Stimulated activated naive CD8-positive, alpha-beta T cell treated with anti-CD3 and anti-CD28 coated beads, Interleukin-15, Interleukin-2, amounts not matched to agents 100 ng/mL and 50 ng/mL, for 24 hours (primary cell): ENCODE data around the gene SPNS2.

ENCODE experiments used
- H3K27ac Mint-ChIP-seq: one replicate; pipeline ENCODE4 v1.8.0; 2021; ENCODE audit warnings: mild to moderate bottlenecking, mixed read lengths
- H3K27me3 Mint-ChIP-seq: one replicate; pipeline ENCODE4 v1.8.0; 2021; ENCODE audit warnings: mixed read lengths
- H3K36me3 Mint-ChIP-seq: one replicate; pipeline ENCODE4 v1.8.0; 2021; ENCODE audit warnings: low read depth, mixed read lengths
- H3K4me1 Mint-ChIP-seq: one replicate; pipeline ENCODE4 v1.8.0; 2021; ENCODE audit warnings: low read depth, mixed read lengths
- H3K4me3 Mint-ChIP-seq: one replicate; pipeline ENCODE4 v1.8.0; 2021; ENCODE audit warnings: mild to moderate bottlenecking, mixed read lengths
- H3K9me3 Mint-ChIP-seq: one replicate; pipeline ENCODE4 v1.8.0; 2021; ENCODE audit warnings: mixed read lengths

SPNS2 gene

DNA sequence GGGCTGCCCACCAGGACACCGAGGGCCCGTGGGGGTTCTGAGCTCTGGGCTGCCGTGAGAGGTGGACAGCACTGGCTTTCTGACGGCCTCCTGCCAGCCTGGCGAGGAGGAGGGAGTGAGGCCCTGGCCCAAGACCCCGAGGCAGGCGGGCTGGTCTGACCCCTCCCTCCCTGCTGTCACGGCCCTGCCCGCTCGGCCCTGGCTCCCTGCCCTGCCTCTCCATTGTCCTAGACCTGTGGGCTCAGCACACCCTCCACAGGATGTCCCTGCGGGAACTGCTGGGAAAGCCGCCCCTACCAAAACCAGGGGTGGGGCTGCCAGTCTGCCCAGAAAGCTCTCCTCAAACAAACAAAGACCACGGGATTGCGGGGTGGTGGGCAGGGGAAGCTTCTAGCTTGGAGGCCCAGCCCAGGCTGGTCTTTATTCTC, 20.7 kb downstream of the SPNS2 start:
- Mint-ChIP-seq H3K27ac (no peak overlapping the region), H3K27me3 (no peaks in the 10 kb centered on the region), H3K4me3 (no peak overlapping the region), H3K9me3 (no peaks in the 10 kb centered on the region), H3K36me3 (no peaks in the 10 kb centered on the region), H3K4me1 (no peaks in the 10 kb centered on the region)

DNA sequence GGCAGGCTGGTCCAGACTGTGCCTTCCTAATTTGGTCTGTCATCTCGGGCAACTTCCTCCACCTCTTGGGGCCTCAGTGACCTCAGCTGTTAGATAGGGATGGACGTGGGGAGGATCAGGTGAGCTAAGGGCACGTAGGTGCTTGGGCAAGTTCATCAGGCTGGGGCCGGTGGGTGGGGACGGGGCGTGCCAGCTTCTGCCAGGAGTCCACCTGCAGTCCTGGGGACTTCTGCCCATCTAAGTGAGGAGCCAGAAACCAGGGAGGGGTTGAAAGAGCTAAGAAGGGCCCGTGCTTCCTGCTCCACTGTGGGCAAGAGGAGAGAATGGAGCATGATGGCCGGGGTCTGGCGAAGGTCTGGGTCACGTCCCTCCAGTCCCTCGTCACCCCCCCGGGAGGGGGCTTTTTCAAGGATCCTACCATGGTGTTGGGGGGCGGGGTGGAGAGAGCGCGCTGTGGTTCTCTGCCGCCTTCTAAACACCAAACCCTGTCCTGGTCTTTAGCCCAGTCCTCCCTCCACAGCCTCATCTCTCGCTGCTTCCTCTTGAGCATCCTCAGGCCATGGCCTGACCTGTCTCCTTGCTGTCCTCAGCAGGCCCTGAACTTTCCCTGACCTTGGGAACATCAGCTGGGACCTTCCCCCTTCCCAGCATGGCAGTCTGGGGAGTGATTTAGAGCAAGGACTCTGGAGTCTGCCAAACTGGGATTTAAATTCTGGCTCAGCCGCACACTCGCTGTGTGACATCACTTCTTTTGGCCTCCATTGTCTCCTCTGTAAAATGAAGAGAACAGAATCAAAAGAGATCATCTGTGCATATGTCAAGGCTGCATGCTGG, 21.6 kb downstream of the SPNS2 start:
- no peaks in the 10 kb centered on the region for H3K9me3 Mint-ChIP-seq
- H3K36me3 Mint-ChIP-seq = no peaks in the 10 kb centered on the region
- H3K27ac Mint-ChIP-seq = no peak overlapping the region
- no peaks in the 10 kb centered on the region for H3K4me1 Mint-ChIP-seq
- H3K4me3 Mint-ChIP-seq = no peak overlapping the region
- H3K27me3 Mint-ChIP-seq = no peaks in the 10 kb centered on the region

DNA sequence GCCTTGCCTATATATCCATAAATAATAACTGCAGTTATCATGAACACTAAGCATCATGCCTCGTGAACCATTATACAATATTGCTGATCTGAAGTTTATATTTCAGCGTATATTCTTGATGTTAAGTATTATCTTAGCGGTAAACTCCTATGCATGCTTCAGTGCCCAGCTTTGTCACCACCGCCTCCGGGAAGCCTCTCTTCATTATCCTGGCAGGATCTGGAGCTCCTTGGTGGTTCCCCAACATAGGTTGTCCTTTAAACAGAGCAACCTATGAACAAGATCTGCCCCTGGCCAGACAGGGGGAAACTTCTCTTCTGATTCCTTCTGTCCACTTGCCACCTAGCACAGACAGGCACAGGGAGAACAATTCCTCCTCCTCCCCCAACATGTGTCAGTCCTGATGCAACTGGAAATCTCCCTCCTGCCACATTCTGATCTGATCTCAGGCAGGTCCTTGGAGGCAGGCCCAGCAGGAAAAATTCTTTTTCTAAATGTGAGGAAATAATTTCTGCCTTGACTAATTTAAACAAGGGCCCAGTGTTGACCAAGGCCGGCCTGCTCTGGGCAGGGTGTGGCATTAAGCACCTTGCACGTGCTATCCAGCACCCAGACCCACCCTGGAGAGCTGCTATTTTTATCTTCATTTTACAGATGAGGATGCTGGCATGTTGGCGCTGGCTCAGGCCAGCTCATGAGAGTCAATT, 22.4 kb downstream of the SPNS2 start:
- Mint-ChIP-seq H3K27me3 (no peaks in the 10 kb centered on the region), H3K36me3 (no peaks in the 10 kb centered on the region), H3K4me3 (no peak overlapping the region), H3K4me1 (no peaks in the 10 kb centered on the region), H3K27ac (no peak overlapping the region), H3K9me3 (no peaks in the 10 kb centered on the region)

DNA sequence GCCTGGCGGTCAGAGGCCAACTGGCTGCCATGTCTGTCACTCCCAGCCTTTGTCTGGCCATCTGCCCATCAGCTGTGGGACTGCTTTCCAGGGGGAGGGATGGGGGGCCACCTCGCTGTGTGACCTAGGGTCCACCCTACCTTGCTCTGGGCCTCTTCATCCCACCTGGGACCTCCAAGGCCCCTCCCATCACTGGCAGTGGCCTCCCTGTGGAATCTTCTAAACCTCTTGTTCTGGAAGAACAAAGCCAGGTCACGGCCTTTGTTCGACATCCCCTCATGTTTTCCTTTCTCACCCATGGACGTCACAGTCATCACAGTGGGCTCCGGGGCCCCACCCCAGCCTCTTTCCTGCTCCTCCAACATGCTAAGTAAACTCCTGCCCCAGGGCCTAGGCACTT, 24.0 kb downstream of the SPNS2 start:
- no peak overlapping the region for H3K27ac Mint-ChIP-seq
- H3K36me3 Mint-ChIP-seq = no peaks in the 10 kb centered on the region
- no peaks in the 10 kb centered on the region for H3K9me3 Mint-ChIP-seq
- H3K4me1 Mint-ChIP-seq = no peaks in the 10 kb centered on the region
- no peak overlapping the region for H3K4me3 Mint-ChIP-seq
- no peaks in the 10 kb centered on the region for H3K27me3 Mint-ChIP-seq

DNA sequence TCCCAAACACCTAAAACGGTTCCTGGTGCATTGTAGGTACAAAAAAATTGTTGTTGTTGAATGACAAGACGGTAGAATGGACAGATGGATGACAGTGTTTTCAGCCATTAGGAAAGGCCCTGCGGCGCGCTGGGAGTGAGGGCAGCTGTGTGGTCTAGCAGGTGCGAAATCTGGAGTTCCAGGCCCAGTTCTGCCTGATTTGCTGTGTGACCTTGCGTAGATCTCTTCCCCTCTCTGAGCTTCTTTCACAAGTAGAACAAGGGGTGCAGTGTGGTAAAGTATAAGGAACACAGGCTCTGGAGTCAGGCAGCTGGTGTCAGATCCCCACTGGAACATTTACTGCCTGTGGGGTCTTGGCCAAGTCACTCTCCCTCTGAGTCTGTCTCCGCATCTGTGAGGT, 25.3 kb downstream of the SPNS2 start:
- Mint-ChIP-seq H3K27ac (no peak overlapping the region), H3K36me3 (no peaks in the 10 kb centered on the region), H3K4me3 (no peak overlapping the region), H3K27me3 (no peaks in the 10 kb centered on the region), H3K4me1 (no peaks in the 10 kb centered on the region), H3K9me3 (no peaks in the 10 kb centered on the region)

DNA sequence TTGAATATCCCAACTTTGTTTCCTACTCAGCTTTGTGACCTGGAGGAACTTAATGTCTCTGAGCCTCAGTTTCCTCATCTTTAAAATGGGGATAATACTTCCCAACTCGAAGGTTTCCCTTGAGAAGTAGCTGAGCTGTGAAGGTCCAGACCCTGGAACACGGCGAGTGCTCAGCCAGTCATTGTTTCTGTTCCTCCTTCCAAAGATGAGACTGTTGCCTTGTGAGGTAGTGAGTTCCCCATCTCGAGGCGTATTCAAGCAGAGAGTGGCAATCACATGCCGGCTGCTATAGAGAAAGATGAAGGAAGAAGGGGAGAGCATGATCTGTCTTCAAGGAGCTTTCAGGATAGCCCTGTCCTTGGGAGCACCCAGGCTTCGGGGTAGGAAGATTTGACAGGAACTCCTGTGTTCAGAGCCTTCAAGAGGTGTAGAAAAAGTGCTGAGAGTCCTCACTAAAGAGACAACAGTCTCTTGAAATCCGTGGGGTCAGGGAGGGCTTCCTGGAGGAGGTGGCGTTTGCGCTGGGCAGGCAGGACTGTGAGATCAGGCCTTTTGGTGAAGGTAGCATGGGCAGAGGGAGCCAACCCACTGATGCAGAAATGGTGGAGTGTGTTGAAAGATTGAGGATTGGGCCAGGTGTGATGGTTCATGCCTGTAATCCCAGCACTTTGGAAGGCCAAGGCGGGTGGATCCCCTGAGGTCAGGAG, 27.2 kb downstream of the SPNS2 start:
- Mint-ChIP-seq H3K27me3 (no peaks in the 10 kb centered on the region), H3K27ac (no peak overlapping the region), H3K4me1 (no peaks in the 10 kb centered on the region), H3K36me3 (no peaks in the 10 kb centered on the region), H3K9me3 (no peaks in the 10 kb centered on the region), H3K4me3 (no peak overlapping the region)

DNA sequence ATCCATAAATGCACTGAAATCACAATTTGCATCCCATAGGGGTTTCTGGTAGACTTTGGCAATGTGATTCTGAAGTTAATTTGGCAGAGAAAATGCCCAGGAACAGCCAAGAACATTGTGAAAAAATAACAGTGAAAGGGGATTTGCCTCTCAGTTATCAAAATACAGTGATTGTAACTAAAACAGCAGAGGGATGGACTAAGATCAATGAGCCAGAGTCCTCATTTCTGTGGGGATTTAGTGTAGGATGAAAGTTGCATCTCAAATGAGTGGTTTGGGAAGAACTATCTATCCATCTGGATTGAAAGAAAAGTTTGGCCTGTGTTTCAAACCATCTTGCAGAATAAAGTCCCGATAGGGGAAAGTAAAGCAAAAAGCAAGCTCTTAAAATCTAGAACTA, 28.5 kb downstream of the SPNS2 start:
- H3K36me3 Mint-ChIP-seq = no peaks in the 10 kb centered on the region
- H3K27ac Mint-ChIP-seq = no peak overlapping the region
- H3K9me3 Mint-ChIP-seq = no peaks in the 10 kb centered on the region
- H3K27me3 Mint-ChIP-seq = peaks cover 4% of the 10 kb centered on the region
- H3K4me1 Mint-ChIP-seq = no peaks in the 10 kb centered on the region
- no peak overlapping the region for H3K4me3 Mint-ChIP-seq

DNA sequence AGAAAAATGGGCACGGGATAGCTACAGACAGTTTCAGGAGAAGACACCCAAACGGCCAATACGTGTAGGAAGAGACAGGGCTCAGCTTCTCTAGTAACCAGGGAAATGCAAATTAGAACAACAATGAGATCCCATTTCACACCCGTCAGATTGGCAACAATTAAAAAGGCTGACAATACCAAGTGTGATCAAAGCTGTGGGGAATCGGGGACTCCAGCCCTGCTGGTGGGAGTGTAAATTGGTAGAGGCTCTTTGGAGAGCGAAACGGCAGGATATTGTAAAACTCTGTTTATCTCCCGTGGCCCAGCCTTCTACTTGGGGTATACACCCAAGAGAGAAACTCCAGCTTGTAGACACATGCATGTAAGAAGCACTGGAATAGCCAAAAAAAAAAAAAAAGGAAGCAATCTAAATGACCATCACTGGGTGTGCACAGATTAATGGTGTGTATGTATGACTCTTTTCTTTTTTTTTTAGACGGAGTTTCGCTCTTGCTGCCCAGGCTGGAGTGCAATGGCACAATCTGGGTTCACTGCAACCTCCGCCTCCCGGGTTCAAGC, 29.0 kb downstream of the SPNS2 start:
- H3K36me3 Mint-ChIP-seq = no peaks in the 10 kb centered on the region
- no peaks in the 10 kb centered on the region for H3K4me1 Mint-ChIP-seq
- no peaks in the 10 kb centered on the region for H3K9me3 Mint-ChIP-seq
- H3K4me3 Mint-ChIP-seq = no peak overlapping the region
- peaks cover 4% of the 10 kb centered on the region for H3K27me3 Mint-ChIP-seq
- no peak overlapping the region for H3K27ac Mint-ChIP-seq

DNA sequence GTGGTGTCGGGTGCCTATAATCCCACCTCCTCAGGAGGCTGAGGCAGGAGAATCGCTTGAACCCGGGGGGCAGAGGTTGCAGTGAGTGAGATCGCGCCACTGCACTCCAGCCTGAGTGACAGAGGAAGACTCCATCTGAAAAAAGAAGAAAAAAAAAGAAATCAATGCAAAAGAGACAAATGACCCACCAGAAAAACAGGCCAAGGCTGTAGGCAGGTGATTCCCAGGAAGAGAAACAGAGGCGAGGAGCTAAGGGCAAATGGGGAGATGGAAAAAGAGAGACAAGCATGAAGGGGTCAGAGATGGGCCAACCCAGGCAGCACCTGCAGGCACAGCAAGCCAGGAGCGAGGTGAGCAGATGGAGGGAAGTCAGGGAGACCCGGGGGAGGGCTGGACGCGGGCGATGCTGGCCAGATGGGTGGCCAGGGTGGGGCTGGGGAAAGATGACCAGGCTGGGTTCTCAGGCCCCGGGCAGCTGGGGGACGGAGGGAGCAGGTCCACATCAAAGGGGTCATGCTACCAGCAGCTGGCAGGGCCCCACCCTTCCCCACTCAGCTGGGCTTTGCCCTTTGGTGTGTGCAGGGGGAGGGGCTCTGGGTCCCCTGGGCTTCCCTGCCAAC, 31.0 kb downstream of the SPNS2 start:
- H3K9me3 Mint-ChIP-seq = no peaks in the 10 kb centered on the region
- H3K36me3 Mint-ChIP-seq = no peaks in the 10 kb centered on the region
- no peak overlapping the region for H3K27ac Mint-ChIP-seq
- no peaks in the 10 kb centered on the region for H3K4me1 Mint-ChIP-seq
- H3K4me3 Mint-ChIP-seq = no peak overlapping the region
- H3K27me3 Mint-ChIP-seq = peaks cover 4% of the 10 kb centered on the region

DNA sequence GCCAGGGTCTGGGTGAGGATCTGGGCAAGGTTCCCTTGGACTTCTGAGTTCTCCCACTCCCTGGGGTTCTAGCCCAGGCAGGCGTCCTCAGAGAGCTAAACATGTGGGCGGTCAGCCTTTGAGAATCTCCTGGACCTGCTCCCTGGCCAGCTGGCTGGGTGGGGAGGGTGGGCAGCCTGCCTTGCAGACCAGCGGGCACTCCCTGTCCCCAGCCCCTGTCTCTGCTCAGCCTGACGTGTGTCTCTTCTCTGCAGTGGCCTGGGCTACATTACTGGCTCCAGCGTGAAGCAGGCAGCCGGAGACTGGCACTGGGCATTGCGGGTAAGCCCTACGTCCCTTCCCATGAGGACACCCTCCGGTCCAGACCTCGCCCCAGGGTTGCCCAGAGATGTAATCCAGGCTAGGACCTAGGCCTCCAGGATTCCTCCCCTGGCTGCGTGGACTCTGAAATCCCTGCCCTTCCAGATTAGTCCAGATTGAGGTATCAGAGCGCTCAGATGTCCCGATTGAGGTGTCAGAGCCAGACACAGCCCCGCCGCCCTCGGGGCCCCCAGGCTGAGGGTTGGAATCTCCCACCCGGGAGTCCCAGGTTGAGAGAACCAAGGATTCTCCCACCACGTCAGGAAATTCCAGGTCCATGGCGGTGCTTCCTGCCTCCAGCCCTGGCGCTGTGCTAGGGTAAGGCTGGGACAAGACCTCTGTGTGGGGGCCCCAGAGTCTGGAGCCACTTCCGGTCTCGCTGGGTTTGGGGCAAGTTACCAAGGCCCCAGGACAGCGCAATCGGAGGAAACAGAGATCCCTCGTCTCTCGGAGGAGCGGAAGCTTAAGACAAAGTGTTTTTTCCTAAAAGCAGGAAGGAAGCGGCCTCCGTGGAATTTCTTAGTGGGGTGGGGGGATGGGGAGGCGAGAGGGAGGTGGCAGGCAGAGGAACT, 32.4 kb downstream of the SPNS2 start:
- H3K27me3 Mint-ChIP-seq = peaks cover 4% of the 10 kb centered on the region
- no peaks in the 10 kb centered on the region for H3K36me3 Mint-ChIP-seq
- no peak overlapping the region for H3K27ac Mint-ChIP-seq
- no peak overlapping the region for H3K4me3 Mint-ChIP-seq
- no peaks in the 10 kb centered on the region for H3K4me1 Mint-ChIP-seq
- no peaks in the 10 kb centered on the region for H3K9me3 Mint-ChIP-seq

DNA sequence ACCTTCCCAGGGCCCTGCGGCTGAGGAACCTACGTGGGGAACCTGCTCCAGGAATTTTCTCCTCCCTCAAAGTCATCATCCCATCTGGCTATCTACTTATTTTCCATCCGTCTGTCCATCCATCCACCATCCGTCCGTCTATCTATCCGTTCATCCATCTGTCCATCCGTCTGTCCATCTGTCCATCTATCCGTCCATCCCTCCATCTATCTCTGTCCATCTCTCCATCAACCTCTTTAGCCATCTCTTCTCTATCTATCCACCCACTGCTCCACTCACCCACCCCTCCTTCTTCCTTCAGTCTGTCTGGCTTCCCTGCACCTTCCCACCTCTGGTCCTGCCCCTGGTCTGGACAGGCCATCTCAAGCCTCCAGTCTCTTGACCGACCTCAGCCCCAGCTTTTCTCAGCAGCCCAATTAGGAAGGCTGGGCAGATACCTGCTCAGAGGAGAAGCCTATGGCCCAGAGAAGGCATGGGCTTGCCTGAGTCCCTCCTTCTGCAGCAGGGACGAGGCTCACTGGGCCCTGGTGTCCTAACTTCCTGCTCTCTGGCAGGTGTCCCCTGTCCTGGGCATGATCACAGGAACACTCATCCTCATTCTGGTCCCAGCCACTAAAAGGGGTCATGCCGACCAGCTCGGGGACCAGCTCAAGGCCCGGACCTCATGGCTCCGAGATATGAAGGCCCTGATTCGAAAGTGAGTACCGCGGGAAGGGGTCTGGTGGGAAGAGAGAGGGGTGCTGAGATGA, 33.5 kb downstream of the SPNS2 start:
- Mint-ChIP-seq H3K36me3 (no peaks in the 10 kb centered on the region), H3K27me3 (peaks cover 4% of the 10 kb centered on the region), H3K4me3 (no peak overlapping the region), H3K9me3 (no peaks in the 10 kb centered on the region), H3K27ac (peak overlapping the region; percentile 26), H3K4me1 (no peaks in the 10 kb centered on the region)

DNA sequence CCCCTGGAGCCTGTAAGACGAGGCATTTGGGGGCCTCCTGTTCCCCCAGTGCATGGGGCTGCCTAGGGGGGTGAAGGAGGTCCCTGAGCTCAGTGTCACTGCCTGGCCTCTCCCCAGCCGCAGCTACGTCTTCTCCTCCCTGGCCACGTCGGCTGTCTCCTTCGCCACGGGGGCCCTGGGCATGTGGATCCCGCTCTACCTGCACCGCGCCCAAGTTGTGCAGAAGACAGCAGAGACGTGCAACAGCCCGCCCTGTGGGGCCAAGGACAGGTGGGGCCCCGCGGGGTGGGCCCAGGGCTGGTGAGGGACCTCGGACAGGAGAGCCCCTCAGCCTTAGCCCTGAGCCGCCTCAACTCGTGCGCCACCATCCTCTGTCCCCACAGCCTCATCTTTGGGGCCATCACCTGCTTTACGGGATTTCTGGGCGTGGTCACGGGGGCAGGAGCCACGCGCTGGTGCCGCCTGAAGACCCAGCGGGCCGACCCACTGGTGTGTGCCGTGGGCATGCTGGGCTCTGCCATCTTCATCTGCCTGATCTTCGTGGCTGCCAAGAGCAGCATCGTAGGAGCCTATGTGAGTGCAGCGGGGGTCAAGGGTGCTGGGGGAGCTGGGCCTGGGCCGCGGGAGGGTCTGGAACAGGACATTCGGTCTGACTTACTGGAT, 34.3 kb downstream of the SPNS2 start:
- Mint-ChIP-seq H3K27me3 (peaks cover 4% of the 10 kb centered on the region), H3K4me3 (no peak overlapping the region), H3K36me3 (no peaks in the 10 kb centered on the region), H3K9me3 (no peaks in the 10 kb centered on the region), H3K27ac (no peak overlapping the region), H3K4me1 (no peaks in the 10 kb centered on the region)
